ENCODE measurements around the gene RALGDS.

DNA sequence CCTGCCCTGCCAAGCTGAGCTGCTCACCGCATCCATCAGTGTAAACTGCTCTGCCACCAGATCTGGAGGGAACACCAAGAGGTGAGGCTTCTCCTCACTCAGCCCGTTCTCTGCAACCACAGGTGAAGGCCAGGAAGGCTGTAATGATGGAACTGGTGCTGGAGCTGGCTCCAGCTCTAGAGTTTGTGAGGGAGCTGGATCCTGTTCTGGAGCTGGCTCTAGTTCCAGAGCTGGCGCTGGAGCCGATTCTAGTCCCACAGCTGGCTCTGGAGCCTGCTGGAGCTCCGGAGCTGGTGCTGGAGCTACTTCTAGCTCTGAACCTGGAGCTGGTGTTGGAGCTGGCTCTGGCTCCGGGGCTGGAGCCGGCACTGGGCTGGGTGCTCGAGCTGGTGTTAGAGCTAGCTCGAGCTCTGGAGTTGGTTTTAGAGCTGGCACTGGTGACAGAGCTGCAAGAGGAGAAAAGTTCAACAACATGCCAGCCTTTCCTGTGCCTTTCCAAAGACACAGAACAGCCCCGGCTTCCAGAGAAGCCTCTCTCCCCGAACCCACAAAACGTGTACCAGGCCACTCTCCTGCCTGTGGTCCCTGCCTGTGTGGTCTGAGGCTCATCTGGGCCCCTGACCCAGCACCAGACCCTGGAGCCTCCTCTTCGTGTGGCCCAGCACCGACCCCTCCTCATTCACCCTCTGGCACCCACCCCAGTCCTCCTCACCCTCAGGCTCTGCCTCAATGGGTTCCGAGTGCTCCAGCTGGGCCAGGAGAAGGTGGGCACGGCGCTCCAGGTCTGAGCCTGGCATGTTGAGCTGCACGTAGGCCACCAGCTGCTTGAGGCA, 12.9 kb downstream of the RALGDS start:
- TF ChIP-seq, protein P1, sequence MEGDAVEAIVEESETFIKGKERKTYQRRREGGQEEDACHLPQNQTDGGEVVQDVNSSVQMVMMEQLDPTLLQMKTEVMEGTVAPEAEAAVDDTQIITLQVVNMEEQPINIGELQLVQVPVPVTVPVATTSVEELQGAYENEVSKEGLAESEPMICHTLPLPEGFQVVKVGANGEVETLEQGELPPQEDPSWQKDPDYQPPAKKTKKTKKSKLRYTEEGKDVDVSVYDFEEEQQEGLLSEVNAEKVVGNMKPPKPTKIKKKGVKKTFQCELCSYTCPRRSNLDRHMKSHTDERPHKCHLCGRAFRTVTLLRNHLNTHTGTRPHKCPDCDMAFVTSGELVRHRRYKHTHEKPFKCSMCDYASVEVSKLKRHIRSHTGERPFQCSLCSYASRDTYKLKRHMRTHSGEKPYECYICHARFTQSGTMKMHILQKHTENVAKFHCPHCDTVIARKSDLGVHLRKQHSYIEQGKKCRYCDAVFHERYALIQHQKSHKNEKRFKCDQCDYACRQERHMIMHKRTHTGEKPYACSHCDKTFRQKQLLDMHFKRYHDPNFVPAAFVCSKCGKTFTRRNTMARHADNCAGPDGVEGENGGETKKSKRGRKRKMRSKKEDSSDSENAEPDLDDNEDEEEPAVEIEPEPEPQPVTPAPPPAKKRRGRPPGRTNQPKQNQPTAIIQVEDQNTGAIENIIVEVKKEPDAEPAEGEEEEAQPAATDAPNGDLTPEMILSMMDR (IDR thresholded peaks at IDR 0.05 in 2 of 3, conservative IDR thresholded peaks at IDR 0.05 in 1 of 3; ENCODE audit: borderline replicate concordance in 1 of 3, insufficient read depth in 1 of 3, low read depth in 2 of 3, low read length in 2 of 3): no peak
- TF ChIP-seq, protein P2, sequence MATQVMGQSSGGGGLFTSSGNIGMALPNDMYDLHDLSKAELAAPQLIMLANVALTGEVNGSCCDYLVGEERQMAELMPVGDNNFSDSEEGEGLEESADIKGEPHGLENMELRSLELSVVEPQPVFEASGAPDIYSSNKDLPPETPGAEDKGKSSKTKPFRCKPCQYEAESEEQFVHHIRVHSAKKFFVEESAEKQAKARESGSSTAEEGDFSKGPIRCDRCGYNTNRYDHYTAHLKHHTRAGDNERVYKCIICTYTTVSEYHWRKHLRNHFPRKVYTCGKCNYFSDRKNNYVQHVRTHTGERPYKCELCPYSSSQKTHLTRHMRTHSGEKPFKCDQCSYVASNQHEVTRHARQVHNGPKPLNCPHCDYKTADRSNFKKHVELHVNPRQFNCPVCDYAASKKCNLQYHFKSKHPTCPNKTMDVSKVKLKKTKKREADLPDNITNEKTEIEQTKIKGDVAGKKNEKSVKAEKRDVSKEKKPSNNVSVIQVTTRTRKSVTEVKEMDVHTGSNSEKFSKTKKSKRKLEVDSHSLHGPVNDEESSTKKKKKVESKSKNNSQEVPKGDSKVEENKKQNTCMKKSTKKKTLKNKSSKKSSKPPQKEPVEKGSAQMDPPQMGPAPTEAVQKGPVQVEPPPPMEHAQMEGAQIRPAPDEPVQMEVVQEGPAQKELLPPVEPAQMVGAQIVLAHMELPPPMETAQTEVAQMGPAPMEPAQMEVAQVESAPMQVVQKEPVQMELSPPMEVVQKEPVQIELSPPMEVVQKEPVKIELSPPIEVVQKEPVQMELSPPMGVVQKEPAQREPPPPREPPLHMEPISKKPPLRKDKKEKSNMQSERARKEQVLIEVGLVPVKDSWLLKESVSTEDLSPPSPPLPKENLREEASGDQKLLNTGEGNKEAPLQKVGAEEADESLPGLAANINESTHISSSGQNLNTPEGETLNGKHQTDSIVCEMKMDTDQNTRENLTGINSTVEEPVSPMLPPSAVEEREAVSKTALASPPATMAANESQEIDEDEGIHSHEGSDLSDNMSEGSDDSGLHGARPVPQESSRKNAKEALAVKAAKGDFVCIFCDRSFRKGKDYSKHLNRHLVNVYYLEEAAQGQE (IDR thresholded peaks at IDR 0.05; ENCODE audit: low read depth): no peak
- TF ChIP-seq POLR2AphosphoS5 (IDR thresholded peaks at IDR 0.05; ENCODE audit: low read depth, low read length) (no peak), EZH2phosphoT487 (IDR thresholded peaks at IDR 0.05; ENCODE audit: borderline replicate concordance) (no peak), SP1 (IDR thresholded peaks at IDR 0.05; ENCODE audit: low read depth) (no peak), POLR2A (IDR thresholded peaks at IDR 0.05; ENCODE audit: borderline replicate concordance, extremely low read depth, insufficient read depth, insufficient read length) (no peak)
- TF ChIP-seq, protein P3, sequence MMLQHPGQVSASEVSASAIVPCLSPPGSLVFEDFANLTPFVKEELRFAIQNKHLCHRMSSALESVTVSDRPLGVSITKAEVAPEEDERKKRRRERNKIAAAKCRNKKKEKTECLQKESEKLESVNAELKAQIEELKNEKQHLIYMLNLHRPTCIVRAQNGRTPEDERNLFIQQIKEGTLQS (IDR thresholded peaks at IDR 0.05): no peak
- TF ChIP-seq, protein P4, sequence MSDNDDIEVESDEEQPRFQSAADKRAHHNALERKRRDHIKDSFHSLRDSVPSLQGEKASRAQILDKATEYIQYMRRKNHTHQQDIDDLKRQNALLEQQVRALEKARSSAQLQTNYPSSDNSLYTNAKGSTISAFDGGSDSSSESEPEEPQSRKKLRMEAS (IDR thresholded peaks at IDR 0.05): no peak
